Heart right ventricle (tissue), 16 donors: ENCODE data around the gene IFT52. TPM values are rescaled to one million over a fixed set of nuclear protein-coding genes. Genes with fewer than 3 reads are reported as not detected.

ENCODE experiments used
- ATAC-seq, 8 donors: fragments of 200-7000 bp; cut with Tn5 transposase; one replicate each; pipeline ENCODE4 v1.9.1; 2020; ENCODE audit warnings: mild to moderate bottlenecking in 8 of 8, moderate library complexity in 8 of 8, moderate number of reproducible peaks in 1 of 8
- DNase-seq, 2 donors: peaks; one replicate each; pipeline ENCODE4 v3.0.0-alpha.2; 2020
- H3K27ac ChIP-seq, 10 donors: fragments of 200-600 bp; sonication (generic) in 2 of 10; one replicate each; pipeline versions ENCODE4 v1.5.0 to v1.8.0; 2020 to 2022; ENCODE audit warnings: mild to moderate bottlenecking in 3 of 10
- H3K27me3 ChIP-seq, 7 donors: fragments of 200-600 bp; one replicate each; pipeline ENCODE4 v1.8.0; 2021 to 2022; ENCODE audit warnings: mild to moderate bottlenecking in 2 of 7
- H3K36me3 ChIP-seq, 9 donors: fragments of 200-600 bp; sonication (generic) in 1 of 9; one replicate each; pipeline versions ENCODE4 v1.5.0 to v1.8.0; 2020 to 2022; ENCODE audit warnings: mild to moderate bottlenecking in 2 of 9
- H3K4me1 ChIP-seq, 9 donors: fragments of 200-600 bp; sonication (generic) in 1 of 9; one replicate each; pipeline versions ENCODE4 v1.5.0 to v1.8.0; 2020 to 2022; ENCODE audit warnings: mild to moderate bottlenecking in 4 of 9
- H3K4me3 ChIP-seq, 10 donors: fragments of 200-600 bp; sonication (generic) in 2 of 10; one replicate each; pipeline versions ENCODE4 v1.5.0 to v1.8.0; 2020 to 2022; ENCODE audit warnings: mild to moderate bottlenecking in 7 of 10, moderate library complexity in 2 of 10
- H3K9me3 ChIP-seq, 11 donors: fragments of 200-600 bp in 10 of 11; sonication (generic) in 2 of 11; one replicate each; pipeline versions ENCODE4 v1.5.0 to v1.8.0; 2013 to 2022; ENCODE audit warnings: mild to moderate bottlenecking in 2 of 11, control low read depth in 1 of 11, moderate library complexity in 1 of 11
- CTCF ChIP-seq, 9 donors: fragments of 200-600 bp; sonication (generic) in 2 of 9; IDR thresholded peaks; one replicate each; pipeline versions ENCODE4 v1.5.0 to v1.8.0; 2021 to 2022; ENCODE audit warnings: antibody characterized with exemption in 9 of 9, mild to moderate bottlenecking in 5 of 9, moderate library complexity in 1 of 9
- WGBS, 2 donors: extraction: QIAGEN DNeasy Blood & Tissue Kit; methylation state at CpG; one replicate each; pipeline ENCODE4 v1.1.7; 2013; ENCODE audit warnings: inconsistent platforms in 1 of 2; 5-methylcytosine and 5-hydroxymethylcytosine counted together
- intact Hi-C, 10 donors: fragments of 100-400 bp; cut with DNase I; formaldehyde crosslinking; loops; one replicate each; pipeline versions ENCODE4 v1.11.1 to v1.14.2; 2022
- polyA plus RNA-seq, 2 donors: library from polyadenylated mRNA; stranded (reverse); fragments of 200-250 nt; gene quantifications; one replicate each; pipeline ENCODE4 v1.2.3, GENCODE V29; 2013
- total RNA-seq, 10 donors: library from RNA; stranded (reverse); fragmentation: NEBNext Ultra II Directional in 3 of 10; extraction: Animal tissue kit (Norgen Biotek cat#: 25700) in 3 of 10; gene quantifications; one replicate each; pipeline versions ENCODE4 v1.2.1 to v1.2.4, GENCODE V29; 2021 to 2023
- donor health status: Arrhythmogenic right ventricular cardiomyopathy.
- donor health status: ischemic (EF 13 %, LVEDD 7.1; RV severe dilation, severe dysfunction).
- donor health status: healthy with polysubstance abuse.
- donor health status: DM: no; HTN: yes; CAD: no.
- donor health status: DM: no; HTN: no; CAD: no.
- donor health status: ischemic (EF 25% LVEDD 6.9; RV normal size, moderate dysfunction).
- donor health status: ischemic (EF 25% LVEDD 5.7; RV mildly dilated, moderate dysfunction).
- donor health status: healthy.
- donor health status: DM: yes; HTN: yes; CAD: no.
- donor health status: Ischemic cardiomyopathy.
- donor health status: ischemic (EF 35%, LVEDD 5.7; RV mildly dilated, moderate dysfunction).
- donor health status: nonischemic (EF 11% LVEDD 7.7; RV severe dilation, severe dysfunction).
- donor health status: DM: yes; HTN: yes; CAD: no.
- donor health status: PGD.
- donor health status: ischemic (EF 29% LVEDD 5.4; RV normal size, mild dysfunction).
- donor health status: nonischemic (EF 23%, LVEDD 6.1; RV moderate dilation, normal function).

The IFT52 gene
- total and polyA plus RNA-seq, 12 donors = 5.2 to 8.9 (median 7.0) TPM

GRCh38 chr20:43689165-43689564 is 98.4 kb downstream of the IFT52 start:
- H3K36me3 ChIP-seq = peaks cover 0 to 3% (median 0%) of the 10 kb centered on the region in 9 donors
- H3K27ac ChIP-seq = no peak overlapping the region
- ATAC-seq (no peak), DNase-seq (no peak)
- no peaks in the 10 kb centered on the region for H3K27me3 ChIP-seq
- 90 to 95% methylated on average over 4 of the region's 4 CpGs for WGBS, 2 donors
- no peak overlapping the region for H3K4me3 ChIP-seq
- intact Hi-C loops = loop anchor here in 1 of 10 donors (10.0 kb wide), 1 partner anchor 154 kb away; no protein-coding TSS in a partner anchor
- no peaks in the 10 kb centered on the region for H3K4me1 ChIP-seq
- no peak for TF ChIP-seq CTCF (IDR thresholded peaks at IDR 0.05)
- H3K9me3 ChIP-seq = no peaks in the 10 kb centered on the region

- WGBS, 2 donors = 88 to 92% methylated on average over 9 of the region's 9 CpGs
- Histone ChIP-seq H3K36me3 (peaks cover 0 to 3% (median 0%) of the 10 kb centered on the region in 9 donors), H3K4me3 (no peak overlapping the region), H3K4me1 (no peaks in the 10 kb centered on the region), H3K27me3 (no peaks in the 10 kb centered on the region), H3K9me3 (no peaks in the 10 kb centered on the region), H3K27ac (no peak overlapping the region)
- no peak for TF ChIP-seq CTCF (IDR thresholded peaks at IDR 0.05)
- intact Hi-C loops = loop anchor here in 2 of 10 donors (5.0 to 10.0 kb wide), 2 partner anchors 156 to 244 kb away; no protein-coding TSS in a partner anchor
- DNase-seq (no peak), ATAC-seq (no peak)
Measured at GRCh38 chr20:43690943-43691598, 100.3 kb downstream of the IFT52 start.

- DNase-seq (no peak), ATAC-seq (no peak)
- no peaks in the 10 kb centered on the region for H3K4me1 ChIP-seq
- H3K36me3 ChIP-seq = peaks cover 0 to 3% (median 0%) of the 10 kb centered on the region in 9 donors
- H3K4me3 ChIP-seq = no peak overlapping the region
- H3K27ac ChIP-seq = no peak overlapping the region
- no peaks in the 10 kb centered on the region for H3K27me3 ChIP-seq
- WGBS, 2 donors = 84 to 92% methylated on average over 5 of the region's 5 CpGs
- H3K9me3 ChIP-seq = no peaks in the 10 kb centered on the region
- TF ChIP-seq CTCF (IDR thresholded peaks at IDR 0.05) = peak in 7 of 9 donors; percentile 33 to 62 (median 41)
- intact Hi-C loops = loop anchor here in 2 of 10 donors (5.0 to 10.0 kb wide), 2 partner anchors 157 to 245 kb away; no protein-coding TSS in a partner anchor
Measured at GRCh38 chr20:43691928-43692524, 101.3 kb downstream of the IFT52 start.

- TF ChIP-seq CTCF (IDR thresholded peaks at IDR 0.05) = no peak
- Histone ChIP-seq H3K27me3 (no peaks in the 10 kb centered on the region), H3K36me3 (peaks cover 0 to 3% (median 0%) of the 10 kb centered on the region in 9 donors), H3K4me3 (no peak overlapping the region), H3K9me3 (no peaks in the 10 kb centered on the region), H3K4me1 (no peaks in the 10 kb centered on the region), H3K27ac (no peak overlapping the region)
- DNase-seq = no peak
- 85 to 91% methylated on average over 3 of the region's 3 CpGs for WGBS, 2 donors
- ATAC-seq = no peak
- intact Hi-C loops = loop anchor here in 2 of 10 donors (5.0 to 10.0 kb wide), 2 partner anchors 160 to 247 kb away; no protein-coding TSS in a partner anchor
Measured at GRCh38 chr20:43694763-43695162, 104.0 kb downstream of the IFT52 start.
